GM12873 (cell line): Measurements from ENCODE around the gene ASCL2.

Experiments used
- TF ChIP-seq, protein P1 (sequence below): IDR thresholded peaks from 2 replicates; pipeline ENCODE4 v1.5.1; 2012; ENCODE audit warnings: low read depth, mild to moderate bottlenecking, moderate library complexity, low read length, control low read depth; ENCODE audit not compliant: insufficient read depth; ENCODE audit errors: missing control alignments

The ASCL2 gene

DNA sequence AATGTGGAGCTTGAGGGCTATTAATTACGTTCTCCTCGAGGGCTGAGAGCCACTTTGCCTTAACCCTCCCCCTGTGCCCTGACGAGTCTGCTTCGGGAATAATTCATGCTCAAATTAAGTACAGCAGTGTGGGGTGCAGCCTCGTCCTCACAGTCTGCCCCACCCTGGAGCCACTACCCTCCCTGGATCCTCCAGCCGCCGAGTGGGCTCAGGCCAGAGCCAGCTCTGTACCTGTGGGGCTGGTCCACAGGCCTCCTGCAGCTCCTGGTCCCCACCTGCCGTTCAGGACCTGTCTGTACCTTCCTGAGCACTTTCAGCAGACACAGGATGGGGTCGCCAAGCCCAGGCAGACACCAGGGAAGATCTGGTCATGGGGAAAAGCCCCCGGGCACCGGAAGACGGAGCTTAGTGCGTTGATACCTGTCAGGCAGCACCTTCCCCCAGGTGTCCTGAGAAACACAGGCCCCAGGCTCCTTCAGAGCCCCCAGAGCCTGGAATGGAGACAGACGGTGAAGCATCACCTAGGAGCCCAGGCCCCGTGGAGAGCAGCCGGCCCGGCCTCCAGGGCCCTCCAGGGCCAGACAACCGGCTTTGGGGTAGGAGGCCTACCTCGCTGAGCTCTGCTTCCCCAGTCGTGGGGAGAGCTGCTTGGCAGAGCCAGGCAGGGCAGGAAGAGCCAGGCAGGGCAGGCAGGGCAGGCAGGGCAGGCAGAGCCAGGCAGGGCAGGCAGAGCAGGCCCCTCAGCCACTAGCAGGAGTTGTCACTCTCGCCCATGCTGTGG, 41.2 kb upstream of the ASCL2 start:
- TF ChIP-seq, protein P1, sequence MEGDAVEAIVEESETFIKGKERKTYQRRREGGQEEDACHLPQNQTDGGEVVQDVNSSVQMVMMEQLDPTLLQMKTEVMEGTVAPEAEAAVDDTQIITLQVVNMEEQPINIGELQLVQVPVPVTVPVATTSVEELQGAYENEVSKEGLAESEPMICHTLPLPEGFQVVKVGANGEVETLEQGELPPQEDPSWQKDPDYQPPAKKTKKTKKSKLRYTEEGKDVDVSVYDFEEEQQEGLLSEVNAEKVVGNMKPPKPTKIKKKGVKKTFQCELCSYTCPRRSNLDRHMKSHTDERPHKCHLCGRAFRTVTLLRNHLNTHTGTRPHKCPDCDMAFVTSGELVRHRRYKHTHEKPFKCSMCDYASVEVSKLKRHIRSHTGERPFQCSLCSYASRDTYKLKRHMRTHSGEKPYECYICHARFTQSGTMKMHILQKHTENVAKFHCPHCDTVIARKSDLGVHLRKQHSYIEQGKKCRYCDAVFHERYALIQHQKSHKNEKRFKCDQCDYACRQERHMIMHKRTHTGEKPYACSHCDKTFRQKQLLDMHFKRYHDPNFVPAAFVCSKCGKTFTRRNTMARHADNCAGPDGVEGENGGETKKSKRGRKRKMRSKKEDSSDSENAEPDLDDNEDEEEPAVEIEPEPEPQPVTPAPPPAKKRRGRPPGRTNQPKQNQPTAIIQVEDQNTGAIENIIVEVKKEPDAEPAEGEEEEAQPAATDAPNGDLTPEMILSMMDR: no peak

DNA sequence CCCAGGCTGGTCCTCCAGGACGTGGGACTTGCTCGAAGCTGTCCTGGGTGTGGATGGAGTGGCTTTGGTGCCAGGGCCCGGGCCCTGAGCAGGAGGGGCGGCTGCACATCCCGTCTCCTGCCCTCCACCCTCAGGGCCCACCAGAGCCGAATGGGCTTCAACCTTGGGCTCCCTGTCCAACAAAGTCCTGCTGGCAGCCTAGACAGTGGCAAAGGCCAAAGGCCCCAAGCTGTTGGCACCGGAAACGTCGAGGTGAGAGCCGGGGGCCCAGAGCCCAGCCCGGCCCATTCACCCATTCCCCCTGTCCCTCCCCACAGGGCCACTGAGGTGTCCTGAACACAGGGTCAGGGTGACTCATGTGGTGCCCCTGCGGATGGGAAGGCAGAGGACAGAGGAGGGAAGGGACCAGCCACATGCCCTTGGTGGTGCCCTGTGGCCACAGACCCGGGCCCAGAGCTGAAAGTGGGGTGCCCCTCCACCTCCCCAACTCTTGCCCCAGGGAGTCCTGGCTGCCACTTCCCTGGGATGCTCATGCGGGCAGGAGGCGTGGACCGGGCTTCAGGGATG, 40.5 kb upstream of the ASCL2 start:
- TF ChIP-seq, protein P1: no peak

DNA sequence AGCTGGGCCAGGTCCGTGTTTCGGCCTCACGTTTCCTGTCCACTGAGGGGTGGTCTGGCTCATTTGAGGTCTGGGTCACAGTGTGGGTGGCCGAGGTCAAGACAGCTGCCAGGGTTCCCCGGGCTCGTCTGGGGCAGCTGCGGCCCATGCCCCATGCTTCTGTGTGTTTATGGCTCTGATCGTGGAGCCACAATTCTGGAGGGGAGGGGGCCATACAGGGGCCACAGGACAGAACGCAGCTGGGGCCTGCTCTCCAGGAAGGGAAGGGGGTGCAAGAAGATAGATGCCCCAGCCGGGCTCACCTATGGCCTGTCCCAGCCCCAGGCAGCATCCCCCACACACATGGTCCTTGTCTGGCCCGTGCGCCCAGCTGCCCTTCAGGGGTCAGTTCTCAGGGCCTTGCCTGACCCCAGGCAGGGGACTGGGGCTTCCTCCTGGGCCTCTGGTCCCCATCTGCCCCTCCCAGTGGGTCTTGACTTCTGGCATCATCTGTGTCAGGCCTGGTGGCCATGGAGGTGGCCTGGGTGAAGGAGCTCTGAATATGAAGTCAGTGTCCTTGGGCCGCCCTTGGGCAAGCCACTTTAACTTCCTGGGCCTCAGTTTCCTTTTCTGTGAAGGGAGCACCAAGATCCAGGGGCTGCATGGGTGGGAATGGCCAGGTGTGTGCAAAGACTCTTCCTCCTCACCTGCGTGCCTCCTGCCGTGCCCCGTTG, 39.8 kb upstream of the ASCL2 start:
- TF ChIP-seq, protein P1: no peak

- TF ChIP-seq, protein P1: no peak
These were observed 39.1 kb upstream of the ASCL2 start for GRCh38 chr11:2309251-2310072.

GRCh38 chr11:2308713-2309112, 38.3 kb upstream of the ASCL2 start:
- TF ChIP-seq, protein P1: no peak

DNA sequence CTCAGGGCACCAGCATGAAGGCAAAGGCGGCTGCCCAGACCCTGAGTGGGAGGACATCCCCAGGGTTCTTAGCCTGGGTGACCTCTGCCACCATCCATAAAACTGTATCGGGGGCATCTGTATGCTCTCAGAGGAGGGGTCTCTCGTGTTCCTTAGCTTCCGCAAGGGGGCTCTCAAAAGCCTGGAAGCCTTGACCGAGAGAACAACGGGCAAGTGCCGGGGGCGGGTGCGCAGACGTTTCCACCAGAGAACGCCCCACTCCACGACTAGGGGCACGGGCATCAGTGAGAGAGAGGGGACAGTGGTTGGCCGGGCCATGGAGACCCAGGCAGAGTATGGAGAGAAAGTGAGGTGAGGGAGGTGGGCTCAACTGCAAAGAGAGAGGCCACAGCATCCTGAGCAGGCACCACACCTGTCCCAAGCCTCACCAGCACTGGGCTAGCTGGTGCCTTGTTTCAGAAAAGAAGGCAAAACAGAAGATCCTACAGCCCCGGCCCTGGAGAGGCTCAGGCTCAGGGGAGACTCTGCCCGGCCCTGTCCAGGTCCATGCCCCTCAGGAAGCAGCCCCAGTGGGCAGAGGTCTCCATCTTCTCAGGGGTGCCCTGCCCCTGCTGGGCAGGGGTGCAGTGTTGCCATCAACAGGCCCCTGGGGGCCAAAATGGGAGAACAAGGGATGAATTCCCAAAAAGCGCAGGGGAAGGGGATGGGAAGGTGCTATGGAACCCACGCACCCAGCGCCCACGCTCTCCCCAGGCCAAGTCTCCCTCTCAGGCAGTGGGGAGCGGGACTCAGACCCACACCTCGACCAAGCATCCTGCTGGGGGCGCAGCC, 37.3 kb upstream of the ASCL2 start:
- TF ChIP-seq, protein P1: no peak
